ENCODE data around the gene SDR42E1. TPM values are rescaled to one million over a fixed set of nuclear protein-coding genes. Genes with fewer than 3 reads are reported as not detected.

Gene SDR42E1
- total RNA-seq, 1 donor from 2014 or later = 4.2 TPM

DNA sequence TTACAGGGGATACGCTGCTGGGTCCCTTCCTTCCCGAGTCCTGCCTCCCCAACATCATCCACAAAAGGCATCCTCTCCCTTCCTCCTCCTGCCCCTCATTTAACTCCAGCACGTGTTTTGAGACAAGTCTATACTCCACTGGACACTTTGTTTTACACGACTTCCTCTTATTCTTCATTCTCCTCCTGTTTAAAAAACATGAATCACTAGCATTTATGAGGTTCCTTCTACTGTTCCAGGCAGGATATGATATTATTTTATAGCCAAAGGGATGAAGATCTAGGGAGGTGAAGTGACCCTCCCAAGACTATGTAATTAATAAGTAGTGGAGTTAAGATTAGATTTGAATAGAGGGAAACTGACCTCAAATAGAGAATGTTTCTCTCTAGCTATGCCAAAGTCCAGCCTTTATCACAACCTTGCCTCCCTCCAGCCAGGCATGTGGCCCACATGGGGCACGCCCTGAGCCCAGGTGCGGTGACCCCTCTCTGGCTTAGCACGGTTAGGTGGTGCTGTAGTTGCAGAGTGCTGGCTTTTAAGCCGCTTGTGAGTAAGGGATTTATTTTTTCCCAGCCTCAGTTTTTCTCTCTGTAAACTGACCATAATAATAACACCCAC lies 22.5 kb upstream of the SDR42E1 start:
- intact Hi-C loops (cut with DNase I) = no loop called here
- Histone ChIP-seq H3K4me1 (peaks cover 7% of the 10 kb centered on the region), H3K4me3 (no peak overlapping the region), H3K9me3 (no peaks in the 10 kb centered on the region), H3K27me3 (no peaks in the 10 kb centered on the region), H3K27ac (no peak overlapping the region), H3K36me3 (no peaks in the 10 kb centered on the region)
- no peak for TF ChIP-seq POLR2AphosphoS5 (IDR thresholded peaks at IDR 0.05; ENCODE audit: insufficient read depth in 1 of 2, low read depth in 1 of 2)
- TF ChIP-seq POLR2A (IDR thresholded peaks at IDR 0.05) = no peak
- TF ChIP-seq, protein P1, sequence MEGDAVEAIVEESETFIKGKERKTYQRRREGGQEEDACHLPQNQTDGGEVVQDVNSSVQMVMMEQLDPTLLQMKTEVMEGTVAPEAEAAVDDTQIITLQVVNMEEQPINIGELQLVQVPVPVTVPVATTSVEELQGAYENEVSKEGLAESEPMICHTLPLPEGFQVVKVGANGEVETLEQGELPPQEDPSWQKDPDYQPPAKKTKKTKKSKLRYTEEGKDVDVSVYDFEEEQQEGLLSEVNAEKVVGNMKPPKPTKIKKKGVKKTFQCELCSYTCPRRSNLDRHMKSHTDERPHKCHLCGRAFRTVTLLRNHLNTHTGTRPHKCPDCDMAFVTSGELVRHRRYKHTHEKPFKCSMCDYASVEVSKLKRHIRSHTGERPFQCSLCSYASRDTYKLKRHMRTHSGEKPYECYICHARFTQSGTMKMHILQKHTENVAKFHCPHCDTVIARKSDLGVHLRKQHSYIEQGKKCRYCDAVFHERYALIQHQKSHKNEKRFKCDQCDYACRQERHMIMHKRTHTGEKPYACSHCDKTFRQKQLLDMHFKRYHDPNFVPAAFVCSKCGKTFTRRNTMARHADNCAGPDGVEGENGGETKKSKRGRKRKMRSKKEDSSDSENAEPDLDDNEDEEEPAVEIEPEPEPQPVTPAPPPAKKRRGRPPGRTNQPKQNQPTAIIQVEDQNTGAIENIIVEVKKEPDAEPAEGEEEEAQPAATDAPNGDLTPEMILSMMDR (IDR thresholded peaks at IDR 0.05) = no peak
- no peak for DNase-seq (ENCODE audit: extremely low spot score in 2 of 2)

- TF ChIP-seq POLR2AphosphoS5 (IDR thresholded peaks at IDR 0.05; ENCODE audit: insufficient read depth in 1 of 2, low read depth in 1 of 2) (no peak), POLR2A (IDR thresholded peaks at IDR 0.05) (no peak)
- TF ChIP-seq, protein P1 (IDR thresholded peaks at IDR 0.05) = no peak
- no peaks in the 10 kb centered on the region for H3K9me3 ChIP-seq
- H3K4me1 ChIP-seq = peaks cover 7% of the 10 kb centered on the region
- H3K36me3 ChIP-seq = no peaks in the 10 kb centered on the region
- H3K27ac ChIP-seq = no peak overlapping the region
- H3K27me3 ChIP-seq = no peaks in the 10 kb centered on the region
- no peak for DNase-seq (ENCODE audit: extremely low spot score in 2 of 2)
- intact Hi-C loops (cut with DNase I) = no loop called here
- no peak overlapping the region for H3K4me3 ChIP-seq
Observed at GRCh38 chr16:82033006-82033405, 21.7 kb upstream of the SDR42E1 start.

GRCh38 chr16:82031116-82032084 lies 20.1 kb upstream of the SDR42E1 start:
- Histone ChIP-seq H3K27me3 (no peaks in the 10 kb centered on the region), H3K27ac (no peak overlapping the region), H3K4me3 (no peak overlapping the region), H3K36me3 (no peaks in the 10 kb centered on the region), H3K4me1 (peaks cover 7% of the 10 kb centered on the region), H3K9me3 (no peaks in the 10 kb centered on the region)
- intact Hi-C loops (cut with DNase I) = no loop called here
- TF ChIP-seq, protein P1 (IDR thresholded peaks at IDR 0.05) = peak in 1 of 3 experiments; percentile 35
- no peak for TF ChIP-seq POLR2AphosphoS5 (IDR thresholded peaks at IDR 0.05; ENCODE audit: insufficient read depth in 1 of 2, low read depth in 1 of 2)
- TF ChIP-seq POLR2A (IDR thresholded peaks at IDR 0.05) = no peak
- DNase-seq (ENCODE audit: extremely low spot score in 2 of 2) = no peak

GRCh38 chr16:82027629-82028064 lies 16.4 kb upstream of the SDR42E1 start:
- Histone ChIP-seq H3K4me1 (no peaks in the 10 kb centered on the region), H3K4me3 (no peak overlapping the region), H3K36me3 (no peaks in the 10 kb centered on the region), H3K9me3 (no peaks in the 10 kb centered on the region), H3K27me3 (no peaks in the 10 kb centered on the region), H3K27ac (no peak overlapping the region)
- TF ChIP-seq POLR2AphosphoS5 (IDR thresholded peaks at IDR 0.05; ENCODE audit: insufficient read depth in 1 of 2, low read depth in 1 of 2) = peak in 1 of 2 donors; percentile 28
- TF ChIP-seq, protein P1 (IDR thresholded peaks at IDR 0.05) = no peak
- intact Hi-C loops (cut with DNase I) = no loop called here
- no peak for DNase-seq (ENCODE audit: extremely low spot score in 2 of 2)
